SK-N-SH (cell line): ENCODE results near the gene FZD10. TPM values are rescaled to one million over a fixed set of nuclear protein-coding genes. Genes with fewer than 3 reads are reported as not detected.

Experiments used
- CTCF ChIA-PET: fragments of 300-600, 350-600 bp; formaldehyde crosslinking; extraction: SDS; loops from one replicate; lab custom pipeline; 2021; lab: Yijun Ruan, JAX
- POLR2A ChIA-PET: fragments of 350-600 bp; sonication (Branson Sonifier 250); formaldehyde crosslinking; extraction: SDS; loops from one replicate; lab custom pipeline; 2020; ENCODE audit warnings: antibody characterized with exemption, inconsistent platforms; lab: Yijun Ruan, JAX
- DNase-seq: peaks from one replicate; pipeline ENCODE4 v3.0.0; 2012
- H2AFZ ChIP-seq: fragments of 200-600 bp; sonication (generic); 2 replicates; pipeline ENCODE4 v1.8.1; 2016; ENCODE audit warnings: antibody characterized with exemption, mild to moderate bottlenecking, low read depth
- H3F3A ChIP-seq: fragments of 200-600 bp; sonication (generic); replicated peaks from 2 replicates; pipeline ENCODE3; 2016; ENCODE audit warnings: antibody characterized with exemption, mild to moderate bottlenecking; ENCODE audit not compliant: insufficient read depth
- H3K27ac ChIP-seq, 2 experiments: fragments of 200-500 bp in 1 of 2; fragments of 200-600 bp in 1 of 2; sonication (Bioruptor generic) in 1 of 2; sonication (generic), shearing (Covaris generic) in 1 of 2; 2 replicates each; pipeline versions ENCODE4 v1.5.1 to v1.6.1; 2014 to 2016; ENCODE audit warnings: low read depth in 2 of 2, inconsistent platforms in 1 of 2, low read length in 1 of 2, mild to moderate bottlenecking in 1 of 2, mixed read lengths in 1 of 2
- H3K27me3 ChIP-seq: fragments of 200-600 bp; sonication (generic), shearing (Covaris generic); 2 replicates; pipeline ENCODE4 v1.6.1; 2016; ENCODE audit warnings: mixed run types; ENCODE audit not compliant: insufficient read depth
- H3K36me3 ChIP-seq, 2 experiments: fragments of 200-500 bp in 1 of 2; fragments of 200-600 bp in 1 of 2; sonication (Bioruptor generic) in 1 of 2; sonication (generic) in 1 of 2; replicated peaks in 1 of 2; 2 replicates each; pipeline versions ENCODE3 to v1.5.1; 2014 to 2016; ENCODE audit warnings: low read length in 1 of 2, mild to moderate bottlenecking in 1 of 2; ENCODE audit not compliant: insufficient read depth in 2 of 2, control insufficient read depth in 1 of 2
- H3K4me1 ChIP-seq, 2 experiments: fragments of 200-500 bp in 1 of 2; fragments of 200-600 bp in 1 of 2; sonication (Bioruptor generic) in 1 of 2; sonication (generic), shearing (Covaris generic) in 1 of 2; 2 replicates each; pipeline versions ENCODE4 v1.5.1 to v1.6.1; 2014 to 2016; ENCODE audit warnings: low read depth in 1 of 2, low read length in 1 of 2, mixed run types in 1 of 2; ENCODE audit not compliant: insufficient read depth in 2 of 2, control insufficient read depth in 1 of 2
- H3K4me2 ChIP-seq: fragments of 200-600 bp; sonication (generic), shearing (Covaris generic); 2 replicates; pipeline ENCODE4 v1.6.1; 2017; ENCODE audit warnings: mixed run types
- H3K4me3 ChIP-seq, 2 experiments: fragments of 200-500 bp in 1 of 2; fragments of 200-600 bp in 1 of 2; sonication (Bioruptor generic) in 1 of 2; sonication (generic), shearing (Covaris generic) in 1 of 2; 2 replicates each; pipeline versions ENCODE4 v1.5.1 to v1.8.1; 2014 to 2016; ENCODE audit warnings: low read depth in 2 of 2, inconsistent platforms in 1 of 2, low read length in 1 of 2, mild to moderate bottlenecking in 1 of 2, mixed read lengths in 1 of 2, moderate library complexity in 1 of 2
- H3K79me2 ChIP-seq: fragments of 200-600 bp; sonication (generic); 2 replicates; pipeline ENCODE4 v1.8.1; 2017; ENCODE audit warnings: mild to moderate bottlenecking; ENCODE audit not compliant: insufficient read depth
- H3K9ac ChIP-seq: fragments of 200-600 bp; sonication (generic); 2 replicates; pipeline ENCODE4 v1.6.1; 2017; ENCODE audit warnings: mixed run types
- H3K9me2 ChIP-seq: fragments of 200-600 bp; sonication (generic); 2 replicates; pipeline ENCODE4 v1.6.1; 2017; ENCODE audit warnings: mixed run types
- H3K9me3 ChIP-seq: fragments of 200-600 bp; sonication (generic); 2 replicates; pipeline ENCODE4 v1.6.1; 2017; ENCODE audit warnings: mixed run types, mild to moderate bottlenecking, moderate library complexity
- H4K20me1 ChIP-seq: fragments of 200-600 bp; sonication (generic); 2 replicates; pipeline ENCODE4 v1.6.1; 2017; ENCODE audit warnings: mild to moderate bottlenecking, mixed run types; ENCODE audit not compliant: insufficient read depth
- CHD2 ChIP-seq: fragments of 150-350 bp; IDR thresholded peaks from 2 replicates; pipeline ENCODE4 v1.6.1; 2018; ENCODE audit warnings: low read length; ENCODE audit not compliant: partially characterized antibody
- CTCF ChIP-seq: fragments of 200-600 bp; sonication (generic); IDR thresholded peaks from 2 replicates; pipeline ENCODE4 v1.6.1; 2017; ENCODE audit warnings: antibody characterized with exemption, mild to moderate bottlenecking, moderate library complexity
- EP300 ChIP-seq, 2 experiments: IDR thresholded peaks; 2 replicates each; pipeline versions ENCODE4 v1.4.0 to v1.6.1; 2012; ENCODE audit warnings: borderline replicate concordance in 1 of 2, low read depth in 1 of 2, low read length in 1 of 2
- EZH2phosphoT487 ChIP-seq: fragments of 200-600 bp; sonication (generic); IDR thresholded peaks from 2 replicates; pipeline ENCODE4 v1.6.1; 2017; ENCODE audit warnings: low read depth, mixed run types, mild to moderate bottlenecking, antibody characterized with exemption, moderate library complexity, borderline replicate concordance
- FOXJ3 ChIP-seq: sonication (generic); formaldehyde crosslinking; IDR thresholded peaks from 2 replicates; pipeline ENCODE4 v1.5.1; 2020; ENCODE audit warnings: mild to moderate bottlenecking, missing genetic modification reagents
- GABPA ChIP-seq: IDR thresholded peaks from 2 replicates; pipeline ENCODE4 v1.4.0; 2012; ENCODE audit warnings: low read depth, mild to moderate bottlenecking
- JUND ChIP-seq: IDR thresholded peaks from 2 replicates; pipeline ENCODE4 v1.4.0; 2012
- MEF2A ChIP-seq: IDR thresholded peaks from 2 replicates; pipeline ENCODE4 v1.4.0; 2012; ENCODE audit warnings: low read depth, borderline replicate concordance
- NFIC ChIP-seq: IDR thresholded peaks from 2 replicates; pipeline ENCODE4 v1.4.0; 2012; ENCODE audit warnings: borderline replicate concordance
- NRF1 ChIP-seq: IDR thresholded peaks from 2 replicates; pipeline ENCODE4 v1.6.1; 2012; ENCODE audit warnings: low read depth, mild to moderate bottlenecking, low read length
- POLR2AphosphoS5 ChIP-seq: IDR thresholded peaks from 2 replicates; pipeline ENCODE4 v1.6.1; 2012; ENCODE audit warnings: low read depth, low read length
- RAD21 ChIP-seq: IDR thresholded peaks from 2 replicates; pipeline ENCODE4 v1.6.1; 2012; ENCODE audit warnings: mild to moderate bottlenecking, low read length
- RCOR1 ChIP-seq: fragments of 150-350 bp; IDR thresholded peaks from 2 replicates; pipeline ENCODE4 v1.6.1; 2017; ENCODE audit warnings: antibody characterized with exemption, low read length
- RFX5 ChIP-seq: IDR thresholded peaks from 2 replicates; pipeline ENCODE4 v1.6.1; 2012; ENCODE audit warnings: mild to moderate bottlenecking, improper control_type of control experiment, low read length
- SIN3A ChIP-seq: IDR thresholded peaks from 2 replicates; pipeline ENCODE4 v1.6.1; 2012; ENCODE audit warnings: low read depth, mild to moderate bottlenecking, low read length, moderate library complexity, borderline replicate concordance
- SMC3 ChIP-seq: IDR thresholded peaks from 2 replicates; pipeline ENCODE4 v1.6.1; 2012; ENCODE audit warnings: low read depth, low read length, improper control_type of control experiment
- TCF12 ChIP-seq: IDR thresholded peaks from 2 replicates; pipeline ENCODE4 v1.4.0; 2012
- TEAD4 ChIP-seq: IDR thresholded peaks from 2 replicates; pipeline ENCODE4 v1.4.0; 2012; ENCODE audit warnings: mild to moderate bottlenecking, borderline replicate concordance; ENCODE audit not compliant: insufficient read depth
- USF2 ChIP-seq: fragments of 150-350 bp; IDR thresholded peaks from 2 replicates; pipeline ENCODE4 v1.6.1; 2017; ENCODE audit warnings: antibody characterized with exemption, low read length, low read depth, borderline replicate concordance
- YY1 ChIP-seq: IDR thresholded peaks from 2 replicates; pipeline ENCODE4 v1.4.0; 2012; ENCODE audit warnings: low read depth, mild to moderate bottlenecking
- ZBTB33 ChIP-seq: IDR thresholded peaks from 2 replicates; pipeline ENCODE4 v1.4.0; 2012; ENCODE audit warnings: low read depth, borderline replicate concordance
- WGBS: methylation state at CpG from one replicate; pipeline ENCODE4 v1.1.6; 2017; ENCODE audit warnings: low lambda C conversion rate; 5-methylcytosine and 5-hydroxymethylcytosine counted together
- polyA plus RNA-seq, 3 experiments: library from polyadenylated mRNA; depleted of rRNA; stranded (reverse); fragments of >200 nt; gene quantifications; 2 replicates each; pipeline ENCODE4 v1.2.3, GENCODE V29; 2012
- TF ChIP-seq, protein P1 (sequence below): IDR thresholded peaks from 2 replicates; pipeline ENCODE4; 2012

The FZD10 gene
- polyA plus RNA-seq, 1 of the 3 experiments (the other 2 are of a cell fraction) = not detected

DNA sequence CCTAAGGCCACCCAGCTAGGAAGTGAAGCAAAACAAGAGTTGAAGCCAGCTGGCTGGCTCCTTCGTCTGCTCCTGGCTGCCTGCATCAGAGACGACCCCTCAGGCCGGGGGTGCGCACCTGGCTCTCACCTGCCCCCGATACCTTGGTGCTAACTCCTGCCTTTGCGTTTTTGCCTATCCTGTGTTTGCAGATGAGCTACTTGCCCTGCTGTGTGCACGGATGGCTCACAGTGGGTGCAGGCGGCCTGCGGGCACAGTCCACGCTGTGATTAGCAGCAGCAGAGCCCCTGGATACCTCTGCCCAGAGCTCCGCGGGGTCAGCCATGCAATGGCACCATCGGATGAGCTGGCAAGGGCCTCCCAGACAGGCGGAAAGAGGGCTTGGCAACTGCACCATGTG, 31.2 kb upstream of the FZD10 start:
- DNase-seq = no peak
- Histone ChIP-seq H3K9me3 (no peaks in the 10 kb centered on the region), H2AFZ (no peak overlapping the region), H3K4me2 (no peak overlapping the region), H3K36me3 (no peaks in the 10 kb centered on the region), H3K9me2 (no peaks in the 10 kb centered on the region), H3F3A (peaks cover 6% of the 10 kb centered on the region), H3K27me3 (no peaks in the 10 kb centered on the region), H3K27ac (no peak overlapping the region), H3K9ac (no peak overlapping the region), H3K4me3 (no peak overlapping the region), H3K4me1 (no peaks in the 10 kb centered on the region), H3K79me2 (no peaks in the 10 kb centered on the region), H4K20me1 (no peaks in the 10 kb centered on the region)
- ChIA-PET POLR2A (no interaction called here), CTCF (interaction anchor here (0.7 kb wide), 1 partner anchor 117 kb away, joined by 3 read pairs; no protein-coding TSS in a partner anchor)
- no peak for TF ChIP-seq GABPA
- TF ChIP-seq EZH2phosphoT487 = no peak
- no peak for TF ChIP-seq MEF2A
- no peak for TF ChIP-seq SMC3
- no peak for TF ChIP-seq POLR2AphosphoS5
- TF ChIP-seq TEAD4 = no peak
- no peak for TF ChIP-seq RFX5
- TF ChIP-seq USF2 = no peak
- no peak for TF ChIP-seq RAD21
- no peak for TF ChIP-seq FOXJ3 (CRISPR knock-in tag)
- no peak for TF ChIP-seq NRF1
- TF ChIP-seq TCF12 = no peak
- 28% methylated on average over 10 of the region's 14 CpGs for WGBS

DNA sequence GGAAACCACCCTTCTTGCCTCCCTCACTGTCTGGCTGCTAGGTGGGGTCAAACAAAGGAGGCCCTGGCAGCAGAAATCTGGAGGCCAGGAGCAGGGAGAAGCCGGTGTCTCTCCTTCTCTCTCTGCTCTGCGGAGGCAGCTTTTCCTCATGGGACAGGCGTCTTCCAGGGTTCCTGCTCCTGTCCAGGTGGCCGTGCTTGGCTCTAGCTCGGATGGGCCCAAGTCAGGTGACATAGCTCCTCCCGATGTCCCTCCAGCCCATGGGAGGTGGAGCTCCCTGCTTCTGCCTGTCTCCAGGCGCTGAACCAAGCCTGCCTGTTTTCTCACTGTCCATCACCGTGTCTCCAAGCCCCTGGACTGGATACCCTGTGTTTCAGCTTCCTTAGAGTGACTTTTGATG, 30.5 kb upstream of the FZD10 start:
- no peak overlapping the region for H2AFZ ChIP-seq
- TF ChIP-seq FOXJ3 (CRISPR knock-in tag) (no peak), EP300 (IDR thresholded peaks at IDR 0.05; ENCODE audit: borderline replicate concordance in 1 of 2, low read depth in 1 of 2, low read length in 1 of 2) (no peak), USF2 (no peak), GABPA (no peak), JUND (no peak), NFIC (no peak), YY1 (no peak), POLR2AphosphoS5 (no peak), CHD2 (no peak), SIN3A (no peak), MEF2A (no peak), NRF1 (no peak), RCOR1 (no peak), TCF12 (no peak), TEAD4 (no peak), ZBTB33 (no peak), CTCF (no peak)
- TF ChIP-seq, protein P1, sequence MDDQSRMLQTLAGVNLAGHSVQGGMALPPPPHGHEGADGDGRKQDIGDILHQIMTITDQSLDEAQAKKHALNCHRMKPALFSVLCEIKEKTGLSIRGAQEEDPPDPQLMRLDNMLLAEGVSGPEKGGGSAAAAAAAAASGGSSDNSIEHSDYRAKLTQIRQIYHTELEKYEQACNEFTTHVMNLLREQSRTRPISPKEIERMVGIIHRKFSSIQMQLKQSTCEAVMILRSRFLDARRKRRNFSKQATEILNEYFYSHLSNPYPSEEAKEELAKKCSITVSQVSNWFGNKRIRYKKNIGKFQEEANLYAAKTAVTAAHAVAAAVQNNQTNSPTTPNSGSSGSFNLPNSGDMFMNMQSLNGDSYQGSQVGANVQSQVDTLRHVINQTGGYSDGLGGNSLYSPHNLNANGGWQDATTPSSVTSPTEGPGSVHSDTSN = no peak
- no peaks in the 10 kb centered on the region for H3K36me3 ChIP-seq
- DNase-seq = no peak
- no peaks in the 10 kb centered on the region for H3K9me2 ChIP-seq
- no peaks in the 10 kb centered on the region for H3K27me3 ChIP-seq
- no peak overlapping the region for H3K9ac ChIP-seq
- no peaks in the 10 kb centered on the region for H4K20me1 ChIP-seq
- H3K4me1 ChIP-seq = no peaks in the 10 kb centered on the region
- CTCF ChIA-PET = interaction anchor here (0.7 kb wide), 1 partner anchor 25 kb away, joined by 3 read pairs; no protein-coding TSS in a partner anchor
- POLR2A ChIA-PET = no interaction called here
- 18% methylated on average over 4 of the region's 8 CpGs for WGBS
- H3K4me2 ChIP-seq = no peak overlapping the region
- H3K4me3 ChIP-seq = no peak overlapping the region
- no peak overlapping the region for H3K27ac ChIP-seq
- no peaks in the 10 kb centered on the region for H3K9me3 ChIP-seq
- H3K79me2 ChIP-seq = no peaks in the 10 kb centered on the region
- peaks cover 6% of the 10 kb centered on the region for H3F3A ChIP-seq
